Hippocampal formation (tissue), 2 donors: Measurements from ENCODE around the gene L3MBTL4.

Experiments used
- DNase-seq, 2 donors: peaks; one replicate each; lab custom pipeline; 2025; lab: John Stamatoyannopoulos, UW

The L3MBTL4 gene

GRCh38 chr18:5987249-5987648 lies 427.5 kb downstream of the L3MBTL4 start:
- no peak for DNase-seq

- DNase-seq, result no peak
Observed at GRCh38 chr18:5986257-5986931, 428.3 kb downstream of the L3MBTL4 start.

GRCh38 chr18:5984245-5984644 lies 430.5 kb downstream of the L3MBTL4 start:
- DNase-seq, result no peak

- DNase-seq, result no peak
Observed at GRCh38 chr18:5983488-5983887, 431.2 kb downstream of the L3MBTL4 start.

- DNase-seq, result no peak
Observed at GRCh38 chr18:5982332-5982731, 432.4 kb downstream of the L3MBTL4 start.

- DNase-seq, result no peak
Observed at GRCh38 chr18:5980721-5981120, 434.0 kb downstream of the L3MBTL4 start.

GRCh38 chr18:5979971-5980457 lies 434.7 kb downstream of the L3MBTL4 start:
- no peak for DNase-seq

- no peak for DNase-seq
Observed at GRCh38 chr18:5979176-5979888, 435.4 kb downstream of the L3MBTL4 start.

GRCh38 chr18:5977022-5977421 lies 437.7 kb downstream of the L3MBTL4 start:
- DNase-seq, result no peak

GRCh38 chr18:5975111-5976002 lies 439.4 kb downstream of the L3MBTL4 start:
- no peak for DNase-seq

- DNase-seq, result no peak
Observed at GRCh38 chr18:5974696-5975095, 440.0 kb downstream of the L3MBTL4 start.

GRCh38 chr18:5973099-5973498 lies 441.6 kb downstream of the L3MBTL4 start:
- no peak for DNase-seq

- no peak for DNase-seq
Observed at GRCh38 chr18:5972298-5972697, 442.4 kb downstream of the L3MBTL4 start.

GRCh38 chr18:5969989-5970403 lies 444.7 kb downstream of the L3MBTL4 start:
- peak; percentile 28 to 50 for DNase-seq

GRCh38 chr18:5969355-5969988 lies 445.2 kb downstream of the L3MBTL4 start:
- DNase-seq, result no peak

GRCh38 chr18:5967666-5968065 lies 447.0 kb downstream of the L3MBTL4 start:
- DNase-seq, result no peak

GRCh38 chr18:5967007-5967406 lies 447.7 kb downstream of the L3MBTL4 start:
- DNase-seq, result no peak

GRCh38 chr18:5966514-5966913 lies 448.2 kb downstream of the L3MBTL4 start:
- DNase-seq, result no peak

- no peak for DNase-seq
Observed at GRCh38 chr18:5964996-5965395, 449.7 kb downstream of the L3MBTL4 start.

- DNase-seq, result no peak
Observed at GRCh38 chr18:5964596-5964995, 450.1 kb downstream of the L3MBTL4 start.

- DNase-seq, result no peak
Observed at GRCh38 chr18:5964108-5964507, 450.6 kb downstream of the L3MBTL4 start.

GRCh38 chr18:5963267-5963666 lies 451.4 kb downstream of the L3MBTL4 start:
- no peak for DNase-seq
